Dermis microvascular lymphatic vessel endothelial cell (primary cell): ENCODE measurements around the gene BPI. TPM values are rescaled to one million over a fixed set of nuclear protein-coding genes. Genes with fewer than 3 reads are reported as not detected.
"Not testable (repeated sequence)": the region's sequence is repeated elsewhere in the genome, so short reads cannot be mapped to it uniquely, and the experiment has no call there.

ENCODE experiments used
- DNase-seq, 2 donors: peaks; one replicate each; pipeline versions ENCODE4 v3.0.0 to v3.0.0-alpha.2; 2010; ENCODE audit warnings: low read depth in 2 of 2
- total RNA-seq: library from RNA; depleted of rRNA; stranded (reverse); fragments of >200 nt; gene quantifications from 2 replicates; pipeline ENCODE4 v1.2.1, GENCODE V29; 2014

The BPI gene
- total RNA-seq, 1 donor from 2014 or later: not detected

- no peak for DNase-seq
These were observed 27.9 kb downstream of the BPI start for GRCh38 chr20:38331814-38332213.

GRCh38 chr20:38334016-38334415 is 30.1 kb downstream of the BPI start:
- no peak for DNase-seq

GRCh38 chr20:38336726-38337125 is 32.8 kb downstream of the BPI start:
- no peak for DNase-seq

- DNase-seq: peak; percentile 10 to 46
These were observed 33.7 kb downstream of the BPI start for GRCh38 chr20:38337561-38338140.

GRCh38 chr20:38338849-38339520 is 35.0 kb downstream of the BPI start:
- peak; percentile 15 to 34 for DNase-seq

- DNase-seq: not testable (repeated sequence)
These were observed 35.6 kb downstream of the BPI start for GRCh38 chr20:38339521-38339896.

- no peak for DNase-seq
These were observed 36.0 kb downstream of the BPI start for GRCh38 chr20:38339997-38340396.

GRCh38 chr20:38340693-38341092 is 36.7 kb downstream of the BPI start:
- DNase-seq: no peak

GRCh38 chr20:38342216-38342615 is 38.3 kb downstream of the BPI start:
- no peak for DNase-seq

- no peak for DNase-seq
These were observed 38.9 kb downstream of the BPI start for GRCh38 chr20:38342713-38343310.

GRCh38 chr20:38343311-38344106 is 39.6 kb downstream of the BPI start:
- no peak for DNase-seq

- DNase-seq: no peak
These were observed 40.2 kb downstream of the BPI start for GRCh38 chr20:38344107-38344701.

- DNase-seq: peak; percentile 32 to 35
These were observed 41.7 kb downstream of the BPI start for GRCh38 chr20:38345643-38346042.

GRCh38 chr20:38346247-38346651 is 42.3 kb downstream of the BPI start, which contains the start of gene LBP:
LBP (plus strand) TSS chr20:38346482; CDS start chr20:38346517, 35 bp downstream.
- DNase-seq: no peak

- peak; percentile 19 to 45 for DNase-seq
These were observed 42.8 kb downstream of the BPI start for GRCh38 chr20:38346741-38347140.

- no peak for DNase-seq
These were observed 45.9 kb downstream of the BPI start for GRCh38 chr20:38349856-38350255.

GRCh38 chr20:38350879-38351775 is 47.2 kb downstream of the BPI start:
- DNase-seq: no peak

- peak in 1 of 2 donors; percentile 7 for DNase-seq
These were observed 49.4 kb downstream of the BPI start for GRCh38 chr20:38353316-38353715.

- no peak for DNase-seq
These were observed 50.3 kb downstream of the BPI start for GRCh38 chr20:38354227-38354626.

- DNase-seq: no peak
These were observed 51.4 kb downstream of the BPI start for GRCh38 chr20:38355161-38356012.
